Bronchial epithelial cell (primary cell): Measurements from ENCODE around the gene GEMIN2. TPM values are rescaled to one million over a fixed set of nuclear protein-coding genes. Genes with fewer than 3 reads are reported as not detected.
A peak's percentile ranks its signal among the peaks of the same experiment; 100 is the strongest.

Experiments
- DNase-seq: peaks from one replicate; pipeline ENCODE4 v3.0.0-alpha.2; 2010; ENCODE audit warnings: low read depth
- FAIRE-seq: peaks from 2 replicates; lab custom pipeline; 2011; peaks lifted over from hg19 to GRCh38; lab: Jason Lieb, UNC
- H3K27me3 ChIP-seq: 2 replicates; pipeline ENCODE4 v1.5.1; 2011; ENCODE audit warnings: low read length; ENCODE audit not compliant: control insufficient read depth, insufficient read depth
- H3K36me3 ChIP-seq: 2 replicates; pipeline ENCODE4 v1.5.1; 2011; ENCODE audit warnings: low read length; ENCODE audit not compliant: control insufficient read depth, insufficient read depth
- H3K4me3 ChIP-seq: 2 replicates; pipeline ENCODE4 v1.5.1; 2011; ENCODE audit warnings: mild to moderate bottlenecking, low read depth, low read length, control low read depth
- total RNA-seq: library from RNA; depleted of rRNA; stranded (reverse); fragments of >200 nt; gene quantifications from 2 replicates; pipeline ENCODE4 v1.2.1, GENCODE V29; 2014
- TF ChIP-seq, protein P1 (sequence below): IDR thresholded peaks from 2 replicates; pipeline ENCODE4 v1.5.1; 2011; ENCODE audit warnings: mild to moderate bottlenecking, moderate library complexity, low read length, control low read depth, inconsistent platforms; ENCODE audit not compliant: insufficient read depth, severe bottlenecking

Gene GEMIN2
- total RNA-seq, 1 donor from 2014 or later = 31.9 TPM

- TF ChIP-seq, protein P1, sequence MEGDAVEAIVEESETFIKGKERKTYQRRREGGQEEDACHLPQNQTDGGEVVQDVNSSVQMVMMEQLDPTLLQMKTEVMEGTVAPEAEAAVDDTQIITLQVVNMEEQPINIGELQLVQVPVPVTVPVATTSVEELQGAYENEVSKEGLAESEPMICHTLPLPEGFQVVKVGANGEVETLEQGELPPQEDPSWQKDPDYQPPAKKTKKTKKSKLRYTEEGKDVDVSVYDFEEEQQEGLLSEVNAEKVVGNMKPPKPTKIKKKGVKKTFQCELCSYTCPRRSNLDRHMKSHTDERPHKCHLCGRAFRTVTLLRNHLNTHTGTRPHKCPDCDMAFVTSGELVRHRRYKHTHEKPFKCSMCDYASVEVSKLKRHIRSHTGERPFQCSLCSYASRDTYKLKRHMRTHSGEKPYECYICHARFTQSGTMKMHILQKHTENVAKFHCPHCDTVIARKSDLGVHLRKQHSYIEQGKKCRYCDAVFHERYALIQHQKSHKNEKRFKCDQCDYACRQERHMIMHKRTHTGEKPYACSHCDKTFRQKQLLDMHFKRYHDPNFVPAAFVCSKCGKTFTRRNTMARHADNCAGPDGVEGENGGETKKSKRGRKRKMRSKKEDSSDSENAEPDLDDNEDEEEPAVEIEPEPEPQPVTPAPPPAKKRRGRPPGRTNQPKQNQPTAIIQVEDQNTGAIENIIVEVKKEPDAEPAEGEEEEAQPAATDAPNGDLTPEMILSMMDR = no peak
- FAIRE-seq (no peak), DNase-seq (no peak)
- Histone ChIP-seq H3K36me3 (peaks cover 21% of the 10 kb centered on the region), H3K27me3 (no peaks in the 10 kb centered on the region), H3K4me3 (peak overlapping the region; percentile 96)
These were observed 62.4 kb downstream of the GEMIN2 start for GRCh38 chr14:39176263-39177167.

GRCh38 chr14:39177168-39177545 lies 63.0 kb downstream of the GEMIN2 start:
- no peak overlapping the region for H3K4me3 ChIP-seq
- peaks cover 22% of the 10 kb centered on the region for H3K36me3 ChIP-seq
- TF ChIP-seq, protein P1 = no peak
- FAIRE-seq = no peak
- DNase-seq = no peak
- H3K27me3 ChIP-seq = no peaks in the 10 kb centered on the region

- H3K27me3 ChIP-seq = no peaks in the 10 kb centered on the region
- DNase-seq (no peak), FAIRE-seq (no peak)
- peaks cover 27% of the 10 kb centered on the region for H3K36me3 ChIP-seq
- TF ChIP-seq, protein P1 = no peak
- no peak overlapping the region for H3K4me3 ChIP-seq
These were observed 64.9 kb downstream of the GEMIN2 start for GRCh38 chr14:39179042-39179441.

DNA sequence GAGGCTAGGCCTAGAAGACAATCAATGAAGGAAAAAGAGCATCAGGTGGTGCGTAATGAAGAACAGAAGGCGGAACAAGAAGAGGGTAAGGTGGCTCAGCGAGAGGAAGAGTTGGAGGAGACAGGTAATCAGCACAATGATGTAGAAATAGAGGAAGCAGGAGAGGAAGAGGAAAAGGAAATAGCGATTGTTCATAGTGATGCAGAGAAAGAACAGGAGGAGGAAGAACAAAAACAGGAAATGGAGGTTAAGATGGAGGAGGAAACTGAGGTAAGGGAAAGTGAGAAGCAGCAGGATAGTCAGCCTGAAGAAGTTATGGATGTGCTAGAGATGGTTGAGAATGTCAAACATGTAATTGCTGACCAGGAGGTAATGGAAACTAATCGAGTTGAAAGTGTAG lies 66.4 kb downstream of the GEMIN2 start:
- TF ChIP-seq, protein P1 = no peak
- Histone ChIP-seq H3K36me3 (peaks cover 27% of the 10 kb centered on the region), H3K27me3 (no peaks in the 10 kb centered on the region), H3K4me3 (no peak overlapping the region)
- DNase-seq (no peak), FAIRE-seq (no peak)

DNA sequence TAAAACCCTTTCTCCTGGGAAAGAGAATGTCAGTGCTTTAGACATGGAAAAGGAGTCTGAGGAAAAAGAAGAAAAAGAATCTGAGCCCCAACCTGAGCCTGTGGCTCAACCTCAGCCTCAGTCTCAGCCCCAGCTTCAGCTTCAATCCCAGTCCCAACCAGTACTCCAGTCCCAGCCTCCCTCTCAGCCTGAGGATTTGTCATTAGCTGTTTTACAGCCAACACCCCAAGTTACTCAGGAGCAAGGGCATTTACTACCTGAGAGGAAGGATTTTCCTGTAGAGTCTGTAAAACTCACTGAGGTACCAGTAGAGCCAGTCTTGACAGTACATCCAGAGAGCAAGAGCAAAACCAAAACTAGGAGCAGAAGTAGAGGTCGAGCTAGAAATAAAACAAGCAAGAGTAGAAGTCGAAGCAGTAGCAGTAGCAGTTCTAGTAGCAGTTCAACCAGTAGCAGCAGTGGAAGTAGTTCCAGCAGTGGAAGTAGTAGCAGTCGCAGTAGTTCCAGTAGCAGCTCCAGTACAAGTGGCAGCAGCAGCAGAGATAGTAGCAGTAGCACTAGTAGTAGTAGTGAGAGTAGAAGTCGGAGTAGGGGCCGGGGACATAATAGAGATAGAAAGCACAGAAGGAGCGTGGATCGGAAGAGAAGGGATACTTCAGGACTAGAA lies 67.0 kb downstream of the GEMIN2 start:
- peak; percentile 28 for FAIRE-seq
- TF ChIP-seq, protein P1 = no peak
- H3K36me3 ChIP-seq = peaks cover 27% of the 10 kb centered on the region
- H3K4me3 ChIP-seq = no peak overlapping the region
- no peak for DNase-seq
- no peaks in the 10 kb centered on the region for H3K27me3 ChIP-seq
